Measurements from ENCODE around the gene NAB2.
"Not testable (repeated sequence)": the region's sequence is repeated elsewhere in the genome, so short reads cannot be mapped to it uniquely, and the experiment has no call there.

NAB2 gene

GRCh38 chr12:57063991-57064685, 24.8 kb upstream of the NAB2 start:
- no peak overlapping the region for H3K4me3 ChIP-seq (ENCODE audit: low read length)
- DNase-seq (ENCODE audit: low read depth, low spot score), result no peak

GRCh38 chr12:57066245-57066644, 22.7 kb upstream of the NAB2 start:
- H3K4me3 ChIP-seq (ENCODE audit: low read length), result no peak overlapping the region
- no peak for DNase-seq (ENCODE audit: low read depth, low spot score)

GRCh38 chr12:57069523-57069922, 19.4 kb upstream of the NAB2 start:
- H3K4me3 ChIP-seq (ENCODE audit: low read length), result no peak overlapping the region
- peak; percentile 77 for DNase-seq (ENCODE audit: low read depth, low spot score)

GRCh38 chr12:57072661-57073060, 16.3 kb upstream of the NAB2 start:
- no peak for DNase-seq (ENCODE audit: low read depth, low spot score)

GRCh38 chr12:57073566-57074450, 15.1 kb upstream of the NAB2 start:
- H3K4me3 ChIP-seq (ENCODE audit: low read length); DNase-seq (ENCODE audit: low read depth, low spot score): not testable (repeated sequence)

More at GRCh38 chr12:57072661-57073060, 16.3 kb upstream of the NAB2 start:
- H3K4me3 ChIP-seq (ENCODE audit: low read length), result no peak overlapping the region

- DNase-seq (ENCODE audit: low read depth, low spot score), result peak; percentile 100
- H3K4me3 ChIP-seq (ENCODE audit: low read length), result peak within 1 kb of the TSS; percentile 75
Measured at GRCh38 chr12:57078519-57079404, 10.2 kb upstream of the NAB2 start, which contains the start of gene NEMP1. Gene NEMP1 (minus strand): TSS chr12:57078791. CDS start chr12:57078745, 46 bp downstream.

GRCh38 chr12:57079821-57080220, 9.1 kb upstream of the NAB2 start:
- H3K4me3 ChIP-seq (ENCODE audit: low read length), result no peak overlapping the region
- no peak for DNase-seq (ENCODE audit: low read depth, low spot score)

GRCh38 chr12:57080855-57081254, 8.1 kb upstream of the NAB2 start:
- no peak for DNase-seq (ENCODE audit: low read depth, low spot score)

GRCh38 chr12:57085999-57086492, 2.9 kb upstream of the NAB2 start:
- DNase-seq (ENCODE audit: low read depth, low spot score), result no peak
- peak overlapping the region; percentile 69 for H3K4me3 ChIP-seq (ENCODE audit: low read length)

More at GRCh38 chr12:57080855-57081254, 8.1 kb upstream of the NAB2 start:
- H3K4me3 ChIP-seq (ENCODE audit: low read length), result no peak overlapping the region

GRCh38 chr12:57086493-57087009, 2.4 kb upstream of the NAB2 start:
- peak overlapping the region; percentile 69 for H3K4me3 ChIP-seq (ENCODE audit: low read length)

GRCh38 chr12:57087010-57087690, 1.8 kb upstream of the NAB2 start:
- DNase-seq (ENCODE audit: low read depth, low spot score), result peak; percentile 80
- peak overlapping the region; percentile 69 for H3K4me3 ChIP-seq (ENCODE audit: low read length)

More at GRCh38 chr12:57086493-57087009, 2.4 kb upstream of the NAB2 start:
- peak; percentile 37 for DNase-seq (ENCODE audit: low read depth, low spot score)

- DNase-seq (ENCODE audit: low read depth, low spot score), result peak; percentile 90
- peak overlapping the region; percentile 69 for H3K4me3 ChIP-seq (ENCODE audit: low read length)
Measured at GRCh38 chr12:57087691-57088353, 1.1 kb upstream of the NAB2 start.

GRCh38 chr12:57089271-57090245, 644 bp downstream of the NAB2 start:
- peak overlapping the region; percentile 61 for H3K4me3 ChIP-seq (ENCODE audit: low read length)
- no peak for DNase-seq (ENCODE audit: low read depth, low spot score)

GRCh38 chr12:57090490-57090889, 1.6 kb downstream of the NAB2 start:
- no peak for DNase-seq (ENCODE audit: low read depth, low spot score)
- H3K4me3 ChIP-seq (ENCODE audit: low read length), result no peak overlapping the region

GRCh38 chr12:57090924-57091637, 2.2 kb downstream of the NAB2 start:
- DNase-seq (ENCODE audit: low read depth, low spot score), result no peak
- no peak overlapping the region for H3K4me3 ChIP-seq (ENCODE audit: low read length)

Data from Jurkat, Clone E6-1 (cell line).